Right renal pelvis (tissue), 4 donors: ENCODE measurements around the gene MYO10. TPM values are rescaled to one million over a fixed set of nuclear protein-coding genes. Genes with fewer than 3 reads are reported as not detected.
"Not testable (repeated sequence)": the region's sequence is repeated elsewhere in the genome, so short reads cannot be mapped to it uniquely, and the experiment has no call there.

Experiments
- DNase-seq, 4 donors: peaks; one replicate each; pipeline ENCODE4 v3.0.0-alpha.2; 2013; ENCODE audit warnings: low read depth in 4 of 4, low spot score in 3 of 4, missing footprints in 1 of 4
- polyA plus RNA-seq, 4 donors: library from polyadenylated mRNA; unstranded; fragments of 120-200 nt; gene quantifications; one replicate each; pipeline ENCODE4 v1.2.1, GENCODE V29; 2013; ENCODE audit not compliant: insufficient read length in 4 of 4

Gene MYO10
- polyA plus RNA-seq, 4 donors, result 37.2 to 43.3 (median 40.8) TPM

DNA sequence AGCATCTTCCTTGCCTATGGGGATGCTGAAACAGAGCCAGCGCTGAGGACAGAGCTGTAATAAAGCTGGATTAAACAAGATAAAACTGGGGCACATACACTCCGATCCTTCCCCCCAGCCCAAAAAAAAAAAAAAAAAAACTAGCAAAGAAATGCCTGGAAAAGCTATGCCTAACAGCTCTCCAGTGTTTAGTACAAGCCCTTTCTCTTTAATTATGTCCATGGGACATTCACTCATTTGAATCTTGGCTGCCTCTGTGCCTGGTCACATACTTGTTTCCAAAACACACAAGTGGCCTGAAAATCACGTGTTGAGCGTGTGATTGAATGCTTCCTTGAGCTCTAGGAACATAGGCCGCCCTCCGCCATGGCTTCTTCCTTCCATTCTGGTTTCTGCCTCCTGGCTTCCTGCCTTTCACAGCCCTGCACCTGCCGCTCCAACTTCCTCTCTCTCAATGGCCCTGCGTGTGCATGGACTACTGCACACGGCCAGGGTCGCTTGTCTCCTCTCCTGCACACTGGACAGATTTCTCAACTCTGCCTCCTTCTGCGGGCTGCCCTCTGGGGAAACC is 208.2 kb downstream of the MYO10 start:
- DNase-seq, result peak in 1 of 4 donors; percentile 47

DNA sequence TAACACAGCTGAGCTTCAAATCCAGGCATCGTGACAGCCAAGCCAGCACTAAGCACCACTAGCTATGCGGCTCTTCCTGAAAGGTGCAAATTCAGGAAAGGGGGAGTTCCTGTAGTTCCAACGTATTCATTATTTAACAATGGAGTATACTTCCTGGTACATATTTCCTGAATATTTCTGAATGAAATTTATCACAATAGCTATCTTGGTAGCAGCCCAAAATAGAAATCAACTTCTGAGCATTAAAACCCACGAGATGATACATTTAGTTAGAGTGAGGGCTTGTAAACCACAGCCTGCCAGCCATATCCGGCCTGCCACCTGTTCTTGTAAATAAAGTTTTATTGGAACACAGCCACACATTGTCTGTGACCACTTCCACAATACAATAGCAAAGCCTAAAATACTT is 209.5 kb downstream of the MYO10 start:
- DNase-seq, result no peak

DNA sequence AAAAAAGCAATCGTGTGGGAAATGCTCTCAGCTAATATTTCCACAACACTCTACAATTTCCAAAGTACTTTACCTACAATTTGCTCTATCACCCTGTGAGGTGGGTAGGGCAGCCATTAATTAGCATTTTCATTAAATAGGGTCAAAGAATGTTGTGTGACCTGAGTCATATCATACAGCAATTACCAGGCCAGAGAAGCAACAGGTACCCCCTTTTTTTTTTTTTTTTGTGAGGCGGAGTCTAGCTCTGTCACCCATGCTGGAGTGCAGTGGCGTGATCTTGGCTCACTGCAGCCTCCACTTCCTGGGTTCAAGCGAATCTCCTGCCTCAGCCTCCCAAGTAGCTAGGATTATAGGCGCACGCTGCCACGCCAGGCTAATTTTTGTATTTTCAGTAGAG is 210.5 kb downstream of the MYO10 start:
- DNase-seq, result no peak

DNA sequence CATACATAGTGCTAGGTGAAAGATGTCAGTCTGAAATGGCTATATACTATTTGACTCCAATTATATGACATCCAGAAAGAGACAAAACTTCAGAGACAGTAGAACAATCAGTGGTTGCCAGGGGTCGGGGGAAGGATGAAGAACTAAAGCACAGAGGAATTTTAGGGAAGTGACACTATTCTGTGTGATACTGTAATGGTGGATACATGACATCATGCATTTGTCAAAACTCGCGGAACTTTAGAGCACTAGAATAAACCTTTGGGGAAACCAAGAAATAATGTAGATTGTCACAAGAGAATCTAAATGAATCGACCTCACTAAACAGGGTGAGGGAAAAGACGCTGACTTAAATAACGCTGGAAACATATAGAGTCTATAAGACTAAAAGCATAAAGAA is 212.3 kb downstream of the MYO10 start:
- no peak for DNase-seq

DNA sequence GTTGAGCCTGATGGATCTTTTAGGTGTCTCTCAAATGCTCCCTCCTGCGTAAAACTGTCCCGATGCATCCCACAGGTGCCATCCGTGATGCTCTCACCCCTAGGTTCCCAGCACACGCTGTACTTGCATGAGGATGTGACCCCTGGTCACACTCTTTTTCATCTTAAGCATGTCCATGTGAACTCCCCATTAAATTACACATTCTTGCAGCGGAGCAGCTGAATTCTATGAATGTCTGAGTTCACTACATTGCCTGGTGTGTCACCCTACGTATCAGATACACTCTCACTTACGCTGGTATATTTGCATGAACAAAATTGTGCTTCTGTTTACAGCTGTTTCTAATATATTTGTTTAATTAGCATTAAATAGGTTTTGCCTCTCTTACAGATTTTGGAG is 214.0 kb downstream of the MYO10 start:
- DNase-seq, result no peak

DNA sequence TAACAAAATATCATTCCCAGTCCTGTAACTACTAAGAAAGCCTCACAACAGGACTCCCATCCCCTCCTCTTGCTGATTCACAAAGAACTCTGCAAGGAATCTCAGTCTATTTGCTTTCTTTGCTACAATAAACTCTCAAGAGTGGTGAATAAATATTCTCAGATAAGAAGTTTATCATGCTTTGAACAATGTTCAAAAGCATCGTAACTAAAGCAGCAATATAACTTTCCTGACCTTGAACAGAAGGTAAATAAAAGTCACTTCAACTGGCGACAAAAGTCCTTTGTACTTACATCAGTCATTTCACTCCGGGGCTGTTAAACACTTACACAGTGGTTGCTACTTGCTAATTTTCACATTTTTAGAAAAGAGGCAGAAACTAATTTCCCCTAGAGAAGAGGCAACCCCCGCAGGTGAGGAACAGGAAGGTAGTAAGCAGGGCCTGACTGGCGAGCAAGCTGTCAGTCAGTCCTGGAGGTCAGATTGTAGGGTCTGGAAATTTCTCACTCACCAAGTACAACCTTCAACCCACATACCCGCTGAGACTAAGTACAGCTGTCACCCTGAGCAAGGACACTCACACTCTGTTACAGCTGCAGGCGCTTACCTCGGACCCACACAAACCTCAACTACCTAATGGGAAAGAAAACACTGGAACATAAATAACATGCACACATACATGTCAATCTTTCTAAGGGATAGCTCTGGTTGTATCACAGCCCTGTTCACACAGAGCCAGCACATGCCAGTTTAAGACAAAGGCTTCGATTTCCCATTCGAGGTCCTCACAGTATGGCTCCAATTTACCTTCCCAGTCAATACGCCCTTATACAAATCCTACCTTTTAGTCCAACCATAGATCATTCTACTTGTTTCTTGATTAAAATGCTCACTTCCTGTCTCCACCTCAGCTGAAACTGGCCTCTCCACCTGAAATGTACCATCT is 214.7 kb downstream of the MYO10 start:
- DNase-seq, result no peak

DNA sequence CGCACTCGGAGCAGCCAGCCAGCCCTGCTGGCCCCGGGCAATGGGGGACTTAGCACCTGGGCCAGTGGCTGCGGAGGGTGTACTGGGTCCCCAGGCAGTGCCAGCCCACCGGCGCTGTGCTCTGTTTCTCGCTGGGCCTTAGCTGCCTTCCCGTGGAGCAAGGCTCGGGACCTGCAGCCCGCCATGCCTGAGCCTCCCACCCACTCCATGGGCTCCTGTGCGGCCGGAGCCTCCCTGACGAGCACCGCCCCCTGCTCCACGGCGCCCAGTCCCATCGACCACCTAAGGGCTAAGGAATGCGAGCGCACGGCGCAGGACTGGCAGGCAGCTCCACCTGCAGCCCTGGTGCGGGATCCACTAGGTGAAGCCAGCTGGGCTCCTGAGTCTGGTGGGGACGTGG is 218.1 kb downstream of the MYO10 start:
- not testable (repeated sequence) for DNase-seq

DNA sequence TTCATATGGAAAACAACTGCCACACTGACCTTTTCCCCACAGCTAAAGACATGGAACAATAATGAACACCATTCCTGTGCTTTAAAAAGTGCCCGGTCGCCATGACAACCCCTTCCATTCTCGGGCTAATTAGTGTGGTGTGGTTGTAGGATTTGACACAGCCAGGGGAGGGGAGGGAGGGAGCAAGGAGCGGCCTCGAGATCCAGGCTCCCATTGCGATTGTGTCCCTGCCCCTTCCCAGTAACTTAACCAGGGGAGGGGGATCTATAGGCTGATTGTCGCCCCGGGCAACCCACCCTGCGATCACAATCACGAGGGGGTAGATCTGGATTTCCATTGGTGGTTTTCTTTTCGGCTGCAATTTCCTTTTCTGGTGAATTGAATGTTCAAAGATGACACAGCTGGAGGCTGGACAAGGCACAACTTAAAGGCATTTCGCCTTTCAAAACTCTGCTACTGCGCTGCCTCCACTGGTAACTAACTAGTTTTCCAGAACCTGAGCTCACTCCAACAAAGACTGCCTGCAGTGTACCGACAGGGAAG is 222.6 kb downstream of the MYO10 start:
- DNase-seq, result no peak

DNA sequence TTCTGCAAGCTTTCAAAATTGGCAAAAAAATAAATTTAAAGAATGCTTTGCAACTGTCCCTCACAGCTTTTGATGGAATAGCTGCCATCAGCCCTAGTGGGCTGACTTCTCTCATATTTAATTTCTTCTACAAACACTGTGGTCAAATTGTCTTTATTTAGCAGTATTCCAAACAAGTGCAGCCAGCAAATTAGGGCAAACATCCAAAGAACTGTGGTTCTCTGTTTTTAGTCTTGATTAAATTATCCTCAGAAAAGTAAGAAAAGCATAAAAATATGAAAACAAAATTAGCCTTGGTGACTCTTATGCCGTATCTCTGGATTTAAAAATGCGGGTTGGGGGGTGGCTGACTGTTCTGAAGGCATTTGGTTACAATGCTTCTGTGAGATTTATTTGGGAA is 223.5 kb downstream of the MYO10 start:
- no peak for DNase-seq

DNA sequence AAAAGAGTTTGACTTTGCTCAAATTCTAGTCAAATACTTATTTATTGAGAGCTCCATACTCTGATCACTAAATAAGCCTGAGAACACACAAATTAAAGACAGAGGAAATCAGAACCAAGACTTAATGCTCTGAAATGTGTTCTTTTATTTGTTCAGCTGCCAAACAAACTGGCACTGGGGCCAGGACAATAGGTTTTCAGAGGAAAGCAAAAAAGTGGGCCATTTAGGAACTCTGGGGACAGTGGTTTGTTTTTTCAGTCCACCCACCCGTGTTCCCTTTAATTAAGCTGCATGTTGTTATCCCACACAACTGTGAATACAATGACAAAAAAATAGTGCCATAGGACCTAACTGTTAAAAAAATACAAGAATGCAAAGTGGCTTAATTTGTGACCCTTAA is 223.9 kb downstream of the MYO10 start:
- DNase-seq, result no peak

DNA sequence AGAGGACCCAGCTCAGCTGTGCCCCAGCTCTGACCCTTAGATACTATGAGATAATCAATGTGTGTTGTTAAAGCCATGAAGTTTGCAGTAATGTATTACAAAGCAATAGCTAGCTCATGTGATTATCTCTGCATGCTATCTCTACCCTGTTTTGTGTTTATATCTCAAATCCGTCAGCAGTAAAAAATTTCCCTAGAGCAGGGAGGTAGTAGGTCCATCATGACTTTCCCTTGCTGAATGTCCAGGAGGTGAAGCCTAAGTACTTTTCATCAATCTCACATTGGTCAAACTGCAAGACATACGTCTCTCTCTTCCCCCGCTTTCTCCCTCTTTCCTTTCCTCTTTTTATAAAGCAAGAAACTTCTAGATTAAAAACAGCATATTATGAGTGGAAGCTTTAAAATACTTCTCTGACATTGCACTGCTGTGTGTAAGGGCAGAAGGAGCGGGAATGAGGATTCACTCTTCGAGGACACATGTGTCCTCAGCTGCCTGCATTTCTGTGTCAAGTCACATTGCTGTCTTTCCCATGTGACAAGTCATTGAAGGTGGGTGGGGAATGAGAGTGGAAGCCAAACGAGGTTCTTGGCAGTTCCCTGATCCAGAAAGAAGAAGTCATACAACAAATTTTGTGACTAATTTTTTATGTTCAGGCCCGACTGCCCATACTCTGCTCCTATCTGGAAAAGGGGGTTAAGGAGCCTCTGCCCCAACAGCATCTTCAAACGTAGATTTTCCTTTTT is 226.2 kb downstream of the MYO10 start:
- no peak for DNase-seq

DNA sequence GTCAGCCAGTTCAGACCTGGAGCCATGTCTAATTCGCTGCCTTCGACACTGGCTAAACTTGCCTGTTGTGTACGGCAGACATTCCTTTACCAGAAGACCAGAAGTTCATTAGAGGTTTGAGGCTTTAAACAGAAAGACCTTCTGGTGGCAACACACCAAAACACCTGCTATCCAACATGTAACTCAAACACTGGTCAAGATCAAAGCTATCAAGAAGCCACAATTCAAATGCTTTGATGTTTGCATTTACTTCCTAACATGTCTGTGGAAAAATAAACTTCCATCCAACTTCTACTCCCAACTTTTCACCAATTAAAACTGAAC is 228.3 kb downstream of the MYO10 start:
- DNase-seq, result no peak

DNA sequence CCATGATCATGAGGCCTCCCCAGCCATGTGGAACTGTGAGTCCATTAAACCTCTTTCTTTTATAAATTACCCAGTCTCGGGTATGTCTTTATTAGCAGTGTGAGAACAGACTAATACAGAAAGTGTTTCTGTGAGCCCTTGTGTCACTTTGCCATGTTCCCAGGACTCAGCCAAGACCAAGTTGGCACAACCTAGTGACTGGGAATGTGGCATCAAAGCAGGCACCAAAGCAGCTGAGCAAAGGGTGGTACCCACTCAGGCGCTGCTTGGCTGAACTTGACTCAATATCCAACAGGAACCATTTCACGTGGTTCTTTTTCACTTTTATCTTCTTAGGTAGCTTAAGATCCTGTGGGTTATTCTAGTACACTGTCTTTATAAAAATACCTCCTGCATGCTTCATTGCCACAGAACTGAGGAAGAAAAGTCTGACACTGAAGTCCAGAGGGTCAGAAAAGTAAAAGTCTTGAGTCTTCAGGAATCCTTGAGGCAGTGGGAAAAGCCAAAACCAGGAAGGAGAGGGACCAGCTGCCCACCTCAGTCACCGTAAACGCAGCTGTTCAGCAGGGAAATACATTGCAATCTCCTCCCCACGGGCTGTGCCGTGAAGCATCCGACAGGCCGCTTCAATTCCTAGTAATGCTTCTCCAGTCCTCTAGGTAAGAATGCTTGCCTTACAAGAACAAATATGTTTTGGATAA is 228.8 kb downstream of the MYO10 start:
- DNase-seq, result no peak

DNA sequence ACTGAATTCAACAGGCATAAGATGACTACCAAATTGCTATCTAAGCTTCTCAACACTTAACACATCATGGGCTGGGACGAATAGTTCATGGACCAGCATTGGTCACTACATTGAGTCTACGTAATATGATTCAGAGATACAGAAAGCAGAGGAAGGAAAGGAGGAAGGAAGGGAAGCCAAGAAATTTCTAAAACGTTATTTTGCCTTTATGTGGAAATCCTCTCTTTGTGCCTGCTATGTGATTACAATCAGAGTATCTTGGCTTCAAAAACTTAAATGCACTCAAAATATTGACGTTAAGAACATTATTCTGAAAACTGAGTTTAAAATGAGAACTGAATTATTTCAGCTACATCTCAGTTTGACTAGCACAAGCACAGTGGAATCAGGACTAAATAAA is 231.1 kb downstream of the MYO10 start:
- DNase-seq, result no peak

DNA sequence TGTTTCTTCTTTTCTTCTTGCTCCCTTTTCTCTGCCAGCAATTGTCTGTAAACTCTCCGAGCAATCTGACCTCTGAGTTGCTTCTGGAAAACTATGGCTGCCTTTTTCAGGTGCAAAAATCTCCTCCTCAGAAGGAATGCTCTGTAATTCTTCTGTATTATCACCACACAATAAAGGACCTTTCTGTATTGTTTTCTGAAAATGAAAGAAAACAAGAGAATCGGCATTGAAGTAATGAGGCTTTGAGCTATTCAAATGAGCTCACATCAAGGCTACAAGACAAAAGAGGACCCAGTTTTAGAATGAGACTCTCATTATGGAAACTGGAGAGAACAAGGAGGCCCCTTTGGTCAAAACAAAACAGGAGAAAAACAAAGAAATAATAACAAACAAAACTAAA is 233.1 kb downstream of the MYO10 start:
- DNase-seq, result no peak

DNA sequence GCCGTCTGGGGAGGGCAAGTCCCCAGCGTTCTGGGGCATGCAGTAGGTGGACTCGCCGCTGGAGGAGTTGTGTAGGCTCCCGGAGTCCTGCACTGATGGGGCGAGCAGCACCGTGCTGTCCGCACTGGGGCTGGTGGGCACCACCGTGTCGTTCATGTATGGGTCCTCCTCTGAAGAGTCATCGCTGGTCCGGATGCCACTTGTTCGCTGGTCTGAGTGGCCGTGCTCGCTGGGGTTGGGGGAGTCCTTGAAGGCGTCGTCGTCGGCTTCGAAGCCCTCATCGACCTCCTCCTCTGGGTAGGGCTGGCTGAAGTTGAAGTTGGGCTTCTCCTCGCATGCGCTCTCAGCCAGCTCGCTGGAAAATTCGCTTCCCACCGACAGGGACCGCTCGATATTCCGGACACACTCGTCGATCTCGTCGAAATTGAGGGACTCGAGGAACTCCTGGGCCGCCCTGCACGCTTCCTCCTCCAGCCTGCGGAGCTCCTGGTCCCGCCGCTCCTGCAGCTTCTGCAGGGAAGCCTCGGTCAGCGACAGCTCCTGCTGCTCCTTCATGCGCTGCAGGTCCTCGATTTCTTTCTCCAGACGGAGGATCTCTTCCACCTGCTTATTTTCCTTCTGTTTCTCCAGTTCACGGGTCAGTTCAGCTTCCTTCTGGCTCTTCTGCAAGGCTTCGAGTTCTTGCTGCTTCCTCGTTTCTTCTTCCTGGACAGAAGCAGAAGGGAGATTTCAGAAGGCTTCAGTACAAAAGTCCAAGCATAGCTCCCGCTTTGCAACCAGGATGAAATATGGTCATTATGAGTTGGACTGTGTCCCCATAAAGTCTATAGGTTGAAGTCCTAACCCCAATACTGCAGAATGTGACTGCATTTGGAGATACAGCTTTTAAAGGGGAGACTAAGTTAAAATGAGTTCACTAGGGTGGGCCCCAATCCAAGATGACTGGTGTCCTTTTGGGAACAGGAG is 234.7 kb downstream of the MYO10 start:
- no peak for DNase-seq

DNA sequence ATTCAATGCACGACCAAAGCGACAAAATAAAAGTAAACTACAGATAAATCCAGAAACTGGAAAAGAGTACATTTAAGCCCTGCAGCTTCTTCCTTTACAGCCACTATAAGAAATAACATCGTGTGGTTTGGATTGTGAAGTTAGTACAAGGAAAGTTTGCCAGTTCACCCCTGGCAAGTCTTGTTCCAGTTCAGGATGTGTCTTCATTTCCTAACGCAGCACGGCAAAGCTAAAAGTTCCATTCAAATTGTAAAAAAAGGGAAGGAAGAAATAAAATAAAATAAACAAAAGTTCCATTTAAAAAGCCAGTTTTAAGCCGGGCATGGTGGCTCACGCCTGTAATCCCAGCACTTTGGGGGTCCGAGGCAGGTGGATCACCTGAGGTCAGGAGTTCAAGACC is 236.0 kb downstream of the MYO10 start:
- DNase-seq, result no peak

DNA sequence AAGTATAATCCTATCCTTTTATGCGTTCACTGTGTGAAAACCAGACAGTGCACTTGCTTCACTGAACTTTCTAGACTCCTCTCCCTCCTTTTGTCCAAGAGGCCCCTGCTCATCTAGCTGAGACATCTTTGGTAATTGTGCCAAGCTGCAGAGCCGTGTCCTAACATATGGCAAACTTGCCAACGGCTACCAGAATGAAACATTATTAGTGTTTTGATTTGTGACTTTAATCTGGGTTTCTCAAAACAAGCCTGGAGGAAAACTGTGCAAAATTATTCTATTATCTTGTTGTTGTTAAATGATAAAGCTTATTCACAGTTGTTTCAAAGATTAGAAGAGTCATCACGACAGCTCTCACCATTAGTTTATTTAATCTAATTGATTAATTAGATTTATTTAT is 240.3 kb downstream of the MYO10 start:
- no peak for DNase-seq

DNA sequence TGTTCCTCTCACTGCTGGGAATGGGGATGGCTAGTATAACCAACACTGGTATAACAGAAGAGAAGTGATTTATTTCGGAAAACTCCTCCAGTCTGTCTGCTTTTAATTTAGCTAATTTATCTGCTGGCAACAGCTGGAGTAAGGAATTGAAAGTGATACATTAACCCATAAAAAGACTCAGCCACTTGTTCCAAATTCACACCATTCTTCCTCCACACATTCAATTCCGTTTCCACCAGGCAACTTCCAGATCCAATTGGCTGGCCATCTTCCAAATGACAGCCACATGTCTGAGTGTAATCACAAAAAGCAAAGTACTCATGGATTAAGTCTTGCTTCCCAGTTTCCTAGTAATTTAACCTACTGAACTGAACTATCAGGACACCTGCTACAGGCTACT is 242.2 kb downstream of the MYO10 start:
- no peak for DNase-seq

DNA sequence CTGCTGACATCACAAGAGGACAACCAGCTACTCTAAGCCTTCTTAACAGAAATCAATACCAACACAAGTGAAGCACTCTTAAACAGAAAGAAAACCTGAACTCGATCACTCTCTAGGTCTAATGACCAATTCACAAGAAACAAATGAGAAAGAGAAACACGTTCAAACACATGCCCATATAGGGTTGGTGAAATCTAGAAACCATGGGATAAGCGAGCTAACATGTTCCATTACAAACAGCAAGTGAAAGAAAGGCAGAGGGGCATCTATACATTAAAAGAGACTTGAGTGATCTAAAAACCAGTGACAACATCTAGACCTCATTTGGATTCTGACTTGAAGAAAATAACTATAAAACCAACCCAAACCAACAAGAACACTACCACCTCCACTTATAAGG is 244.4 kb downstream of the MYO10 start:
- DNase-seq, result no peak
